AG09309 (cell line): ENCODE data around the gene PLCL2.

Experiments used
- DNase-seq: peaks from one replicate; pipeline ENCODE4 v3.0.0-alpha.2; 2010; ENCODE audit warnings: low read depth
- H3K4me3 ChIP-seq: 2 replicates; pipeline ENCODE4 v1.5.1; 2011; ENCODE audit warnings: mild to moderate bottlenecking, low read depth, low read length, moderate library complexity; ENCODE audit not compliant: control insufficient read depth
- TF ChIP-seq, protein P1 (sequence below): IDR thresholded peaks from 2 replicates; pipeline ENCODE4 v1.5.1; 2011; ENCODE audit warnings: mild to moderate bottlenecking, low read depth, low read length, inconsistent platforms; ENCODE audit not compliant: insufficient read depth, control insufficient read depth; ENCODE audit errors: missing control alignments

Gene PLCL2

GRCh38 chr3:16912400-16913263 is 27.9 kb downstream of the PLCL2 start:
- no peak for DNase-seq
- no peak overlapping the region for H3K4me3 ChIP-seq
- TF ChIP-seq, protein P1, sequence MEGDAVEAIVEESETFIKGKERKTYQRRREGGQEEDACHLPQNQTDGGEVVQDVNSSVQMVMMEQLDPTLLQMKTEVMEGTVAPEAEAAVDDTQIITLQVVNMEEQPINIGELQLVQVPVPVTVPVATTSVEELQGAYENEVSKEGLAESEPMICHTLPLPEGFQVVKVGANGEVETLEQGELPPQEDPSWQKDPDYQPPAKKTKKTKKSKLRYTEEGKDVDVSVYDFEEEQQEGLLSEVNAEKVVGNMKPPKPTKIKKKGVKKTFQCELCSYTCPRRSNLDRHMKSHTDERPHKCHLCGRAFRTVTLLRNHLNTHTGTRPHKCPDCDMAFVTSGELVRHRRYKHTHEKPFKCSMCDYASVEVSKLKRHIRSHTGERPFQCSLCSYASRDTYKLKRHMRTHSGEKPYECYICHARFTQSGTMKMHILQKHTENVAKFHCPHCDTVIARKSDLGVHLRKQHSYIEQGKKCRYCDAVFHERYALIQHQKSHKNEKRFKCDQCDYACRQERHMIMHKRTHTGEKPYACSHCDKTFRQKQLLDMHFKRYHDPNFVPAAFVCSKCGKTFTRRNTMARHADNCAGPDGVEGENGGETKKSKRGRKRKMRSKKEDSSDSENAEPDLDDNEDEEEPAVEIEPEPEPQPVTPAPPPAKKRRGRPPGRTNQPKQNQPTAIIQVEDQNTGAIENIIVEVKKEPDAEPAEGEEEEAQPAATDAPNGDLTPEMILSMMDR, result no peak

DNA sequence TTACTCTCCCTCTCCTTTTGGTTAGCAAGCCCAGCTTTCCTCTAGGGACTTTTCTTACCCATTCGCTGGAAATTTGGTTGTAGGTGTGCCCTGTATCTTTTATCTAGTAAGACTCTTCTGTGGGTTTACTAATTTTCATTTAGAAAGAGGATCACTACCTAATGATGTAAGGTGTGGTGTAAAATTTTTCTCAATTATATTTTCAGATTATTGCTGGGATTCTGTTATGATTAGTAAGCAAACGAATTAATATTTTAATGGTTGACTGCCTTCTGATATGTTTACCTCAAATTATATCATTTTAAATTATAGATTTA is 28.5 kb downstream of the PLCL2 start:
- H3K4me3 ChIP-seq, result no peak overlapping the region
- DNase-seq, result no peak
- TF ChIP-seq, protein P1, result no peak

- DNase-seq, result no peak
- TF ChIP-seq, protein P1, result no peak
- H3K4me3 ChIP-seq, result no peak overlapping the region
These were observed 32.1 kb downstream of the PLCL2 start for GRCh38 chr3:16916840-16917239.

DNA sequence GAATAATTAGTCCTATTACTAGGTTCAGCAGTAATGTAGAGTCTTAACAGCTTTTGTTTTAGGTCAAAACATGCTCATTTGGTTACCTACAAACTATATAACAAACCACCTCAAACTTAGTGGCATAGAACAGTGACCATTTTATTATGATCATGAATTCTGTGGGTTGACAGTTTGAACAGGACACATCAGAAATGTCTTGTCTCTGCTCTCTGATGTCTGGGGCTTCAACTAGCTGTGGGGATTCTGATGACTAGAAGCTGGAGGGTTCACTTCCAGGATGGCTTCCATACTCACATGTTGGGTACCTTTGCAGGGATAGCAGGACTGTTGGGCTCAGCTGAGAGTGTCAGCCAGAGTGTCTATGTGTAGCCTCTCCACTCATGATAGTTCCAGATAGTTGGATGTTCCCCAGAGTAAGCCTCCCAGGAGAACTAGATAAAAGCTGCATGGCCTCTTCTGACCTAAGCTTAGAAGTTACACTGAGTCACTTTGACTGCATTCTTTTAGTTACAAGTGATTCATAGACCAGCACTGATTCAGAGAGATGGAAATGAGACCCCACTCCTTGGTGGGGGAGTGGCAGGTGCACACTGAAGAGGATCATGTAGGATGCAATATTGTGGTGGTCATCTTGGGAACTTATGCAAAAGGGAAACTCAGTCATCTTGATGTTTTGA is 32.6 kb downstream of the PLCL2 start:
- TF ChIP-seq, protein P1, result no peak
- no peak for DNase-seq

DNA sequence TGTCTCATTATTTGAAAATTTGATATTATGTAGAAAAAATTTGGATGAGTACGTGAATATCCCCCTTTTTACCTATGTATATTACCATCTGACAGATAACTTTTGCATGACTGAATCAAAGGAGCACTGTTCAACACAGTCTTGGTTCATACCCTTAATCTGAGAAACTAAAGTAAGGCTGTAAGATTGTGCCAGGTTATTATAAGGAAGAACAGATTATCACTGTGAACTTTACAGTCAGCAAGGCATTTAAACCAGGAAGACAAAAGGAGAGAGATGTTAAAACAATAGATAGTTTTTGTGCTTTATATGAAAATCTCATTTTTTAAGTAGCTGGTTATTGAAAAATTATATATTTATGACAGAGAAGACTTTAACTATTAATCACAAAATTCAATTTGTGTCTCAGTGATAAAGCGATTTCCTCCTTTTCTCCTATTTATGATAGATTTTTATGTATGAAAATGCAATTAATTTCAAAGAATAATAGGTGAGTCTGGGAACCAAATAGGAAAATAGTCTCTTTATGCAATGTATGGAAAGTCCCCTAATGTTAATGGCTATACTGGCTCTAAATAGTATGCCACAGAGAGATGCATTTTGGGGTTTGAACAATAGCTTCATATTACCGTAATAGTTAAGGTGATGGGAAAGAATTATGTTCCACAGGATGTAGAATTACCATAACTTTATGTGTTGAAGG is 33.4 kb downstream of the PLCL2 start:
- TF ChIP-seq, protein P1, result no peak
- DNase-seq, result no peak
- no peak overlapping the region for H3K4me3 ChIP-seq

More for the DNA sequence above, 32.6 kb downstream of the PLCL2 start:
- no peak overlapping the region for H3K4me3 ChIP-seq

- DNase-seq, result no peak
- H3K4me3 ChIP-seq, result no peak overlapping the region
- TF ChIP-seq, protein P1, result no peak
These were observed 33.9 kb downstream of the PLCL2 start for GRCh38 chr3:16918683-16919025.
